Activated CD8-positive, alpha-beta memory T cell treated with anti-CD3 and anti-CD28 coated beads, Interleukin-2, amount 50 U/mL, for 1 hour (primary cell): ENCODE results near the gene BIK.

ENCODE experiments used
- DNase-seq: peaks from one replicate; pipeline ENCODE4 v3.0.0-alpha.2; 2020; ENCODE audit errors: extremely low read depth

The BIK gene

GRCh38 chr22:43162412-43163150 lies 52.0 kb downstream of the BIK start:
- no peak for DNase-seq

- DNase-seq = no peak
These were observed 52.8 kb downstream of the BIK start for GRCh38 chr22:43163241-43163795.

GRCh38 chr22:43164636-43165035 lies 54.1 kb downstream of the BIK start:
- no peak for DNase-seq

- DNase-seq = no peak
These were observed 55.8 kb downstream of the BIK start for GRCh38 chr22:43166132-43166930.

- no peak for DNase-seq
These were observed 56.5 kb downstream of the BIK start for GRCh38 chr22:43167001-43167589.

GRCh38 chr22:43168471-43169309 lies 58.1 kb downstream of the BIK start:
- no peak for DNase-seq

GRCh38 chr22:43169310-43170130 lies 59.0 kb downstream of the BIK start:
- DNase-seq = no peak

GRCh38 chr22:43170131-43170480 lies 59.6 kb downstream of the BIK start:
- no peak for DNase-seq

- no peak for DNase-seq
These were observed 60.5 kb downstream of the BIK start for GRCh38 chr22:43171019-43171491.

GRCh38 chr22:43171607-43172006 lies 61.1 kb downstream of the BIK start:
- no peak for DNase-seq

GRCh38 chr22:43172191-43172590 lies 61.6 kb downstream of the BIK start:
- DNase-seq = no peak

GRCh38 chr22:43173566-43173965 lies 63.0 kb downstream of the BIK start:
- DNase-seq = no peak

GRCh38 chr22:43173976-43174720 lies 63.6 kb downstream of the BIK start:
- no peak for DNase-seq

GRCh38 chr22:43174941-43175531 lies 64.5 kb downstream of the BIK start:
- no peak for DNase-seq

GRCh38 chr22:43176090-43176489 lies 65.5 kb downstream of the BIK start:
- no peak for DNase-seq

GRCh38 chr22:43177479-43177878 lies 66.9 kb downstream of the BIK start:
- DNase-seq = no peak
